ENCODE data around the gene TK1.

- TF ChIP-seq, protein P1, sequence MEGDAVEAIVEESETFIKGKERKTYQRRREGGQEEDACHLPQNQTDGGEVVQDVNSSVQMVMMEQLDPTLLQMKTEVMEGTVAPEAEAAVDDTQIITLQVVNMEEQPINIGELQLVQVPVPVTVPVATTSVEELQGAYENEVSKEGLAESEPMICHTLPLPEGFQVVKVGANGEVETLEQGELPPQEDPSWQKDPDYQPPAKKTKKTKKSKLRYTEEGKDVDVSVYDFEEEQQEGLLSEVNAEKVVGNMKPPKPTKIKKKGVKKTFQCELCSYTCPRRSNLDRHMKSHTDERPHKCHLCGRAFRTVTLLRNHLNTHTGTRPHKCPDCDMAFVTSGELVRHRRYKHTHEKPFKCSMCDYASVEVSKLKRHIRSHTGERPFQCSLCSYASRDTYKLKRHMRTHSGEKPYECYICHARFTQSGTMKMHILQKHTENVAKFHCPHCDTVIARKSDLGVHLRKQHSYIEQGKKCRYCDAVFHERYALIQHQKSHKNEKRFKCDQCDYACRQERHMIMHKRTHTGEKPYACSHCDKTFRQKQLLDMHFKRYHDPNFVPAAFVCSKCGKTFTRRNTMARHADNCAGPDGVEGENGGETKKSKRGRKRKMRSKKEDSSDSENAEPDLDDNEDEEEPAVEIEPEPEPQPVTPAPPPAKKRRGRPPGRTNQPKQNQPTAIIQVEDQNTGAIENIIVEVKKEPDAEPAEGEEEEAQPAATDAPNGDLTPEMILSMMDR (IDR thresholded peaks at IDR 0.05) = no peak
- TF ChIP-seq ZBTB33 (IDR thresholded peaks at IDR 0.05; ENCODE audit: borderline replicate concordance, low read depth) (no peak), EP300 (IDR thresholded peaks at IDR 0.05; ENCODE audit: borderline replicate concordance in 1 of 2, low read depth in 1 of 2, low read length in 1 of 2) (no peak), POLR2AphosphoS5 (IDR thresholded peaks at IDR 0.05; ENCODE audit: low read depth, low read length) (no peak), MAX (IDR thresholded peaks at IDR 0.05; ENCODE audit: low read depth) (no peak), RCOR1 (IDR thresholded peaks at IDR 0.05; ENCODE audit: low read length) (no peak), RAD21 (IDR thresholded peaks at IDR 0.05; ENCODE audit: low read length) (no peak), FOXJ3 (CRISPR knock-in tag; IDR thresholded peaks at IDR 0.05) (no peak), MEF2A (IDR thresholded peaks at IDR 0.05; ENCODE audit: borderline replicate concordance, low read depth) (no peak), NRF1 (IDR thresholded peaks at IDR 0.05; ENCODE audit: low read depth, low read length) (no peak), GABPA (IDR thresholded peaks at IDR 0.05; ENCODE audit: low read depth) (no peak), FOXM1 (IDR thresholded peaks at IDR 0.05; ENCODE audit: low read depth) (no peak), REST (IDR thresholded peaks at IDR 0.05; ENCODE audit: low read depth, low read length) (no peak)
These were observed 53.5 kb downstream of the TK1 start for GRCh38 chr17:78133179-78133951.

Data from SK-N-SH (cell line).